Endothelial cell of umbilical vein (primary cell): Measurements from ENCODE around the gene MTO1. TPM values are rescaled to one million over a fixed set of nuclear protein-coding genes. Genes with fewer than 3 reads are reported as not detected.

Source experiments
- BruUV-seq: library from RNA; stranded (reverse); fragments of 400-500 nt; replicated peaks from 2 replicates; lab custom pipeline; 2021; lab: Mats Ljungman, UMichigan
- CTCF ChIA-PET: fragments of 300-600, 350-600 bp; sonication (Branson Sonifier 250); formaldehyde crosslinking; loops from one replicate; lab custom pipeline; 2021; ENCODE audit warnings: antibody characterized with exemption, inconsistent platforms; lab: Charles Lee
- POLR2A ChIA-PET: fragments of 300-600, 350-600 bp; sonication (Branson Sonifier 250); formaldehyde crosslinking; loops from one replicate; lab custom pipeline; 2021; ENCODE audit warnings: antibody characterized with exemption, inconsistent platforms; lab: Charles Lee
- DNase-seq: peaks from one replicate; pipeline ENCODE4 v3.0.0-alpha.2; 2011; ENCODE audit warnings: low read depth, low spot score
- FAIRE-seq: peaks from 2 replicates; lab custom pipeline; 2011; peaks lifted over from hg19 to GRCh38; lab: Jason Lieb, UNC
- H2AFZ ChIP-seq: 2 replicates; pipeline ENCODE4 v1.6.0; 2012; ENCODE audit warnings: low read depth, low read length, control low read depth, inconsistent platforms
- H3K27ac ChIP-seq: 2 replicates; pipeline ENCODE4 v1.5.1; 2011; ENCODE audit warnings: low read depth, mild to moderate bottlenecking, control low read depth, low read length, moderate library complexity; ENCODE audit not compliant: insufficient read depth
- H3K27me3 ChIP-seq, 2 experiments: 2 replicates each; pipeline versions ENCODE4 v1.6.0 to v1.6.1; 2011; ENCODE audit warnings: low read length in 2 of 2, mixed read lengths in 1 of 2; ENCODE audit not compliant: control insufficient read depth in 2 of 2, insufficient read depth in 2 of 2
- H3K36me3 ChIP-seq, 2 experiments: 2 replicates in 1 of 2; 3 replicates in 1 of 2; pipeline ENCODE4 v1.5.1; 2011; ENCODE audit warnings: low read length in 2 of 2, mild to moderate bottlenecking in 1 of 2, moderate library complexity in 1 of 2; ENCODE audit not compliant: control insufficient read depth in 2 of 2, insufficient read depth in 2 of 2; ENCODE audit errors: extremely low read depth in 1 of 2
- H3K4me1 ChIP-seq: 3 replicates; pipeline ENCODE4 v1.5.1; 2011; ENCODE audit warnings: mild to moderate bottlenecking, low read length; ENCODE audit not compliant: control insufficient read depth, insufficient read depth; ENCODE audit errors: extremely low read depth
- H3K4me2 ChIP-seq: 2 replicates; pipeline ENCODE4 v1.6.1; 2011; ENCODE audit warnings: low read length, control low read depth, mixed read lengths; ENCODE audit not compliant: insufficient read depth
- H3K4me3 ChIP-seq, 3 experiments: fragments of 200-600 bp in 1 of 3; sonication (generic), shearing (Covaris generic) in 1 of 3; replicated peaks in 1 of 3; 2 replicates each; pipeline ENCODE4 v1.5.1; 2011 to 2016; ENCODE audit warnings: control low read depth in 3 of 3, low read length in 3 of 3, mild to moderate bottlenecking in 2 of 3, inconsistent platforms in 1 of 3, low read depth in 1 of 3, moderate library complexity in 1 of 3; ENCODE audit not compliant: insufficient read depth in 1 of 3
- H3K79me2 ChIP-seq: 2 replicates; pipeline ENCODE4 v1.6.0; 2012; ENCODE audit warnings: low read length, inconsistent platforms; ENCODE audit not compliant: control insufficient read depth, insufficient read depth
- H3K9ac ChIP-seq: replicated peaks from 2 replicates; pipeline ENCODE3; 2011; ENCODE audit warnings: low read length, control low read depth; ENCODE audit not compliant: insufficient read depth; ENCODE audit errors: extremely low read depth
- H3K9me1 ChIP-seq: replicated peaks from 3 replicates; pipeline ENCODE4 v1.6.0; 2011; ENCODE audit warnings: mild to moderate bottlenecking, low read length; ENCODE audit not compliant: control insufficient read depth, insufficient read depth; ENCODE audit errors: extremely low read depth
- H3K9me3 ChIP-seq: replicated peaks from 2 replicates; pipeline ENCODE4 v1.5.1; 2012; ENCODE audit warnings: low read length, inconsistent platforms; ENCODE audit not compliant: control insufficient read depth, insufficient read depth
- H4K20me1 ChIP-seq: replicated peaks from 2 replicates; pipeline ENCODE3; 2011; ENCODE audit warnings: mild to moderate bottlenecking, low read length; ENCODE audit not compliant: control insufficient read depth, insufficient read depth; ENCODE audit errors: extremely low read depth
- EZH2 ChIP-seq: IDR thresholded peaks from 2 replicates; pipeline ENCODE4 v1.6.1; 2012; ENCODE audit warnings: borderline replicate concordance, low read depth, mild to moderate bottlenecking, moderate library complexity, low read length, inconsistent platforms; ENCODE audit not compliant: severe bottlenecking
- FOS ChIP-seq: IDR thresholded peaks from 2 replicates; pipeline ENCODE4 v1.6.1; 2011; ENCODE audit warnings: mild to moderate bottlenecking, low read length, moderate library complexity, borderline replicate concordance; ENCODE audit not compliant: insufficient read depth
- GATA2 ChIP-seq: IDR thresholded peaks from 2 replicates; pipeline ENCODE4 v1.7.0; 2011; ENCODE audit warnings: low read depth, mild to moderate bottlenecking, moderate library complexity, mixed read lengths, low read length; ENCODE audit not compliant: insufficient read length, insufficient read depth
- JUN ChIP-seq: IDR thresholded peaks from 2 replicates; pipeline ENCODE4 v1.6.1; 2011; ENCODE audit warnings: borderline replicate concordance, low read depth; ENCODE audit not compliant: insufficient read length, insufficient read depth
- MAX ChIP-seq: IDR thresholded peaks from 2 replicates; pipeline ENCODE4 v1.6.1; 2011; ENCODE audit not compliant: insufficient read depth, insufficient read length
- MYC ChIP-seq: IDR thresholded peaks from one replicate; pipeline ENCODE4 v1.6.1; 2011; ENCODE audit warnings: mild to moderate bottlenecking, low read depth, low read length
- POLR2A ChIP-seq: IDR thresholded peaks from 2 replicates; pipeline ENCODE4 v1.6.1; 2012; ENCODE audit warnings: low read depth, mild to moderate bottlenecking, control low read depth, low read length
- POLR2AphosphoS5 ChIP-seq: IDR thresholded peaks from 2 replicates; pipeline ENCODE4 v1.6.1; 2012; ENCODE audit warnings: low read depth, mild to moderate bottlenecking, control low read depth, low read length, moderate library complexity; ENCODE audit not compliant: insufficient read depth
- dilution Hi-C: fragments of 300-500 bp; cut with MboI; formaldehyde crosslinking; loops from one replicate; pipeline ENCODE4 v1.15.0; 2019; ENCODE audit warnings: low sequenced_read_pairs; ENCODE audit not compliant: extremely low pct_ligation_motif_present
- intact Hi-C: fragments of 100-400 bp; cut with micrococcal nuclease; formaldehyde crosslinking; loops from one replicate; pipeline ENCODE4 v1.10.0; 2022
- polyA plus RNA-seq, 4 experiments: library from polyadenylated mRNA; depleted of rRNA in 3 of 4; stranded (reverse) in 3 of 4; unstranded in 1 of 4; fragments of >200 nt; gene quantifications; 2 replicates each; pipeline versions ENCODE4 v1.2.1 to v1.2.3, GENCODE V29; 2011 to 2012; ENCODE audit warnings: missing spikeins in 1 of 4
- total RNA-seq: library from RNA; stranded (reverse); gene quantifications from 2 replicates; pipeline ENCODE4 v1.2.3, GENCODE V29; 2021
- TF ChIP-seq, protein P1 (sequence below), 2 donors: IDR thresholded peaks; 1 replicate in 1 of 2; 2 replicates in 1 of 2; pipeline ENCODE4 v1.5.1; 2011; ENCODE audit warnings: low read length in 2 of 2, mild to moderate bottlenecking in 2 of 2, moderate library complexity in 2 of 2, control low read depth in 1 of 2, inconsistent platforms in 1 of 2, low read depth in 1 of 2; ENCODE audit not compliant: insufficient read depth in 1 of 2; ENCODE audit errors: extremely low read depth in 1 of 2

Gene MTO1
- total and polyA plus RNA-seq, 2 donors (not counting 3 experiments of a cell fraction or from before 2014, with no cell fraction given) = 12.6 to 24.8 TPM

GRCh38 chr6:73525546-73526330 lies 64.2 kb downstream of the MTO1 start:
- dilution Hi-C loops = no loop called here
- CTCF ChIA-PET = no interaction called here

More at GRCh38 chr6:73525546-73526330, 64.2 kb downstream of the MTO1 start:
- no peak overlapping the region for H2AFZ ChIP-seq
- H3K4me3 ChIP-seq = no peak overlapping the region
- no peak overlapping the region for H3K9ac ChIP-seq
- peaks cover 6% of the 10 kb centered on the region for H3K79me2 ChIP-seq
- no peak for FAIRE-seq
- no peaks in the 10 kb centered on the region for H3K9me3 ChIP-seq
- no peak overlapping the region for H3K4me2 ChIP-seq
- no TSS peak for BruUV-seq
- no peaks in the 10 kb centered on the region for H3K9me1 ChIP-seq
- no peak overlapping the region for H3K27ac ChIP-seq
- H3K27me3 ChIP-seq = peaks cover 0 to 1% of the 10 kb centered on the region in 2 experiments
- peaks cover 19% of the 10 kb centered on the region for H3K4me1 ChIP-seq
- TF ChIP-seq POLR2A (no peak), EZH2 (no peak), MAX (no peak), GATA2 (no peak), POLR2AphosphoS5 (no peak), JUN (no peak), MYC (no peak), FOS (no peak)
- TF ChIP-seq, protein P1, sequence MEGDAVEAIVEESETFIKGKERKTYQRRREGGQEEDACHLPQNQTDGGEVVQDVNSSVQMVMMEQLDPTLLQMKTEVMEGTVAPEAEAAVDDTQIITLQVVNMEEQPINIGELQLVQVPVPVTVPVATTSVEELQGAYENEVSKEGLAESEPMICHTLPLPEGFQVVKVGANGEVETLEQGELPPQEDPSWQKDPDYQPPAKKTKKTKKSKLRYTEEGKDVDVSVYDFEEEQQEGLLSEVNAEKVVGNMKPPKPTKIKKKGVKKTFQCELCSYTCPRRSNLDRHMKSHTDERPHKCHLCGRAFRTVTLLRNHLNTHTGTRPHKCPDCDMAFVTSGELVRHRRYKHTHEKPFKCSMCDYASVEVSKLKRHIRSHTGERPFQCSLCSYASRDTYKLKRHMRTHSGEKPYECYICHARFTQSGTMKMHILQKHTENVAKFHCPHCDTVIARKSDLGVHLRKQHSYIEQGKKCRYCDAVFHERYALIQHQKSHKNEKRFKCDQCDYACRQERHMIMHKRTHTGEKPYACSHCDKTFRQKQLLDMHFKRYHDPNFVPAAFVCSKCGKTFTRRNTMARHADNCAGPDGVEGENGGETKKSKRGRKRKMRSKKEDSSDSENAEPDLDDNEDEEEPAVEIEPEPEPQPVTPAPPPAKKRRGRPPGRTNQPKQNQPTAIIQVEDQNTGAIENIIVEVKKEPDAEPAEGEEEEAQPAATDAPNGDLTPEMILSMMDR (IDR thresholded peaks at IDR 0.05; ENCODE audit: extremely low read depth in 1 of 2, insufficient read depth in 1 of 2, low read depth in 1 of 2, low read length in 2 of 2) = no peak
- intact Hi-C loops = no loop called here
- DNase-seq = no peak
- H4K20me1 ChIP-seq = no peaks in the 10 kb centered on the region
- H3K36me3 ChIP-seq = no peaks in the 10 kb centered on the region
- POLR2A ChIA-PET = no interaction called here
